Measurements from ENCODE around the gene STIM2. TPM values are rescaled to one million over a fixed set of nuclear protein-coding genes. Genes with fewer than 3 reads are reported as not detected.

The STIM2 gene
- total and polyA plus RNA-seq, 2 of the 4 experiments (the other 2 are of a cell fraction) = 16.1 to 27.6 TPM

DNA sequence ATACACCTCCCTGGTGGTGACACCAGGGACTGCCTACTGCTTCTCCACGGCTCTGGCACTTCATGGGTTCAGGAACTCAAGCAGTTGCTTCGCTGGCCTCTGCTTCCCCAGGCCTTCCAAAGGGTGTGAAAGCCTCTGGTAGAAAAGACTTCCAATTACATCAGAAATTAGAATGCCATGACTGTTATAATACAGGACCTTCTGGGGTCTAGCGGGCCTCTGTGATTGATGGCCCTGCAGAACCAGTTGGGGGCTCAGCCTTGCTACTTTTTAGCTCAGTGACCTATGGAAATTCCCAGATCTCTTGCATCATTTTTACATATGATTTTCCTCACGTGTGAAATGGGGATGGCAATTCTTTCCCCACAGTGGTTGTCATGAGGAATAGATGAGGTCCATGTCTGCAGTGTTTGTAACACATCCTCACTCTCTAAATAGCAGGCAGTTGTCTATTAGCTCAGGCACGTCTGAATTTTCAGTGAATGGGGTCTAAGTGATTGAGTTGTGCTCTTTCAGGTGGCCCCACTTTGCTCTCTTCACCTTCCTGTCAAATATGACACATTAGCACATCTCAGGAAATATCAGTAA lies 198.3 kb downstream of the STIM2 start:
- Histone ChIP-seq H3K9me3 (ENCODE audit: control insufficient read depth, insufficient read depth, low read length) (no peaks in the 10 kb centered on the region), H3K27ac (ENCODE audit: insufficient read depth, low read length) (no peak overlapping the region), H3K9ac (ENCODE audit: low read depth, low read length) (no peak overlapping the region), H2AFZ (replicated peaks; ENCODE audit: low read length, poor library complexity) (no peak overlapping the region), H3K9me1 (ENCODE audit: insufficient read depth, low read length) (no peaks in the 10 kb centered on the region), H3K14ac (replicated peaks; ENCODE audit: low read depth, low read length) (no peak overlapping the region), H3K36me3 (ENCODE audit: control insufficient read depth, insufficient read depth, low read length) (no peaks in the 10 kb centered on the region), H2BK120ac (ENCODE audit: low read depth, low read length) (no peak overlapping the region), H4K91ac (ENCODE audit: insufficient read depth, low read depth, low read length) (no peak overlapping the region), H2BK15ac (ENCODE audit: low read depth, low read length) (no peak overlapping the region), H3K4me2 (ENCODE audit: low read depth, low read length) (no peak overlapping the region), H4K20me1 (ENCODE audit: insufficient read depth, low read length) (no peaks in the 10 kb centered on the region), H3K79me1 (ENCODE audit: low read depth in 1 of 2, low read length in 2 of 2) (no peaks in the 10 kb centered on the region), H3K23ac (ENCODE audit: low read depth, low read length) (no peak overlapping the region), H2AK9ac (replicated peaks; ENCODE audit: low read depth, low read length, poor library complexity) (no peak overlapping the region), H2BK20ac (ENCODE audit: low read depth, low read length) (no peak overlapping the region), H4K5ac (ENCODE audit: low read depth, low read length) (no peak overlapping the region), H4K8ac (ENCODE audit: low read depth in 2 of 2, low read length in 2 of 2) (no peak overlapping the region), H3K4ac (ENCODE audit: low read depth, low read length) (no peak overlapping the region), H2AK5ac (ENCODE audit: low read depth, low read length) (no peak overlapping the region), H3K18ac (ENCODE audit: low read depth, low read length) (no peak overlapping the region), H3K4me1 (ENCODE audit: control insufficient read depth, insufficient read depth, low read length) (no peaks in the 10 kb centered on the region), H3K27me3 (ENCODE audit: control insufficient read depth, insufficient read depth, low read length) (peaks cover 6% of the 10 kb centered on the region), H3K4me3 (ENCODE audit: insufficient read depth, low read depth, low read length) (no peak overlapping the region), H2BK5ac (ENCODE audit: low read depth, low read length, poor library complexity, severe bottlenecking) (no peak overlapping the region), H3K56ac (ENCODE audit: extremely low read depth, insufficient read depth, low read length) (no peak overlapping the region)
- dilution Hi-C loops (cut with HindIII; ENCODE audit: low sequenced_read_pairs, unreplicated experiment) (no loop called here), intact Hi-C loops (cut with micrococcal nuclease) (no loop called here), in situ Hi-C loops (cut with MboI; ENCODE audit: low sequenced_read_pairs) (no loop called here)
- no TSS peak for BruUV-seq (replicated peaks)
- TF ChIP-seq, protein P1, sequence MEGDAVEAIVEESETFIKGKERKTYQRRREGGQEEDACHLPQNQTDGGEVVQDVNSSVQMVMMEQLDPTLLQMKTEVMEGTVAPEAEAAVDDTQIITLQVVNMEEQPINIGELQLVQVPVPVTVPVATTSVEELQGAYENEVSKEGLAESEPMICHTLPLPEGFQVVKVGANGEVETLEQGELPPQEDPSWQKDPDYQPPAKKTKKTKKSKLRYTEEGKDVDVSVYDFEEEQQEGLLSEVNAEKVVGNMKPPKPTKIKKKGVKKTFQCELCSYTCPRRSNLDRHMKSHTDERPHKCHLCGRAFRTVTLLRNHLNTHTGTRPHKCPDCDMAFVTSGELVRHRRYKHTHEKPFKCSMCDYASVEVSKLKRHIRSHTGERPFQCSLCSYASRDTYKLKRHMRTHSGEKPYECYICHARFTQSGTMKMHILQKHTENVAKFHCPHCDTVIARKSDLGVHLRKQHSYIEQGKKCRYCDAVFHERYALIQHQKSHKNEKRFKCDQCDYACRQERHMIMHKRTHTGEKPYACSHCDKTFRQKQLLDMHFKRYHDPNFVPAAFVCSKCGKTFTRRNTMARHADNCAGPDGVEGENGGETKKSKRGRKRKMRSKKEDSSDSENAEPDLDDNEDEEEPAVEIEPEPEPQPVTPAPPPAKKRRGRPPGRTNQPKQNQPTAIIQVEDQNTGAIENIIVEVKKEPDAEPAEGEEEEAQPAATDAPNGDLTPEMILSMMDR (conservative IDR thresholded peaks at IDR 0.05; ENCODE audit: low read depth, low read length) = no peak
- TF ChIP-seq MAFK (IDR thresholded peaks at IDR 0.05; ENCODE audit: low read depth, low read length) (no peak), RAD21 (IDR thresholded peaks at IDR 0.05; ENCODE audit: low read length) (no peak), BHLHE40 (IDR thresholded peaks at IDR 0.05; ENCODE audit: low read depth, low read length) (no peak), RCOR1 (IDR thresholded peaks at IDR 0.05; ENCODE audit: insufficient replicate concordance, low read length) (no peak), MAZ (IDR thresholded peaks at IDR 0.05; ENCODE audit: borderline replicate concordance, low read depth, low read length) (no peak), RFX5 (IDR thresholded peaks at IDR 0.05; ENCODE audit: low read depth, low read length) (no peak), FOS (IDR thresholded peaks at IDR 0.05; ENCODE audit: low read depth, low read length) (no peak), CHD1 (IDR thresholded peaks at IDR 0.05; ENCODE audit: low read depth, low read length) (no peak), SMC3 (IDR thresholded peaks at IDR 0.05; ENCODE audit: low read depth, low read length) (no peak), CEBPB (IDR thresholded peaks at IDR 0.05; ENCODE audit: low read depth, low read length) (no peak), NFE2L2 (IDR thresholded peaks at IDR 0.05; ENCODE audit: low read depth, low read length) (no peak)
- TF ChIP-seq, protein P2, sequence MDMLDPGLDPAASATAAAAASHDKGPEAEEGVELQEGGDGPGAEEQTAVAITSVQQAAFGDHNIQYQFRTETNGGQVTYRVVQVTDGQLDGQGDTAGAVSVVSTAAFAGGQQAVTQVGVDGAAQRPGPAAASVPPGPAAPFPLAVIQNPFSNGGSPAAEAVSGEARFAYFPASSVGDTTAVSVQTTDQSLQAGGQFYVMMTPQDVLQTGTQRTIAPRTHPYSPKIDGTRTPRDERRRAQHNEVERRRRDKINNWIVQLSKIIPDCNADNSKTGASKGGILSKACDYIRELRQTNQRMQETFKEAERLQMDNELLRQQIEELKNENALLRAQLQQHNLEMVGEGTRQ (IDR thresholded peaks at IDR 0.05; ENCODE audit: low read depth, low read length) = no peak
- TF ChIP-seq, protein P3, sequence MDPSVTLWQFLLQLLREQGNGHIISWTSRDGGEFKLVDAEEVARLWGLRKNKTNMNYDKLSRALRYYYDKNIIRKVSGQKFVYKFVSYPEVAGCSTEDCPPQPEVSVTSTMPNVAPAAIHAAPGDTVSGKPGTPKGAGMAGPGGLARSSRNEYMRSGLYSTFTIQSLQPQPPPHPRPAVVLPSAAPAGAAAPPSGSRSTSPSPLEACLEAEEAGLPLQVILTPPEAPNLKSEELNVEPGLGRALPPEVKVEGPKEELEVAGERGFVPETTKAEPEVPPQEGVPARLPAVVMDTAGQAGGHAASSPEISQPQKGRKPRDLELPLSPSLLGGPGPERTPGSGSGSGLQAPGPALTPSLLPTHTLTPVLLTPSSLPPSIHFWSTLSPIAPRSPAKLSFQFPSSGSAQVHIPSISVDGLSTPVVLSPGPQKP (IDR thresholded peaks at IDR 0.05; ENCODE audit: borderline replicate concordance, low read depth, low read length) = no peak
- CTCF ChIA-PET = no interaction called here
- WGBS, 2 experiments (ENCODE audit: extremely low coverage in 2 of 2, insufficient read length in 1 of 2) = no CpG with 5 or more reads among the region's 5 CpGs
- POLR2A ChIA-PET (ENCODE audit: unreplicated experiment) = no interaction called here
- no peak for DNase-seq
- no peak for ATAC-seq (ENCODE audit: low read depth)
